ENCODE results near the gene OR8B8.

DNA sequence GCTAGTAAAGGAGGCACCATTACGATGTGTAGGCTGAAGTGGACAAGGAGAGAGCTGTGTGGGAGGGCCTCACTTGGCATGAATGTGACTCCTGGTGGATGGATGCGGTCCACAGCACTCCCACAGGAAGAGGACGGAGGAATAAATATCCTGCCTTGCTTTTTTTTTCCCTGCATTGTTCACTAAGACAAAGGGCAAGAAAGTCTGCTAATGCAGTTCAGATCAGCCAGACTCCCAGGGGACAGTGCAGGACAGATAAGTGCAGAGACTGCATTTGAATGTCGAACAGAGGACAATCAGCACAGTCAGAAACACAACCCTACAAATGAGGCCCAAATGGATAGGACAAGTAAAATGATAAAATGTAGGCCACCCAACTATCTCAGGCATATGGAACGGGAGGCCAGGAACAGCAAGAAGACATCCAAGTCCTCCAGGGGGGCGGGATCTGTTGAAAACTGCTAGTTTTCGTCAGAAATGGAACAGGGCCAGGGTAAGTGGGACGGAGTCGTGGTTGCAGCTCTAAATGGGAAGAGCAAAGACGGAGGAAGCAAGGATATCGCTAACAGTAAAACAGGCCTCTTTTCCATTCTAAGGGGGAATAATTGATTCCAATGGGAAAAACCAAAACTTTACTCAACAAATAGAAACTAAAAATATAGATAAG lies 25.2 kb upstream of the OR8B8 start:
- TF ChIP-seq, protein P1, sequence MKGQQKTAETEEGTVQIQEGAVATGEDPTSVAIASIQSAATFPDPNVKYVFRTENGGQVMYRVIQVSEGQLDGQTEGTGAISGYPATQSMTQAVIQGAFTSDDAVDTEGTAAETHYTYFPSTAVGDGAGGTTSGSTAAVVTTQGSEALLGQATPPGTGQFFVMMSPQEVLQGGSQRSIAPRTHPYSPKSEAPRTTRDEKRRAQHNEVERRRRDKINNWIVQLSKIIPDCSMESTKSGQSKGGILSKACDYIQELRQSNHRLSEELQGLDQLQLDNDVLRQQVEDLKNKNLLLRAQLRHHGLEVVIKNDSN (IDR thresholded peaks at IDR 0.05; ENCODE audit: borderline replicate concordance, low read depth): no peak
- TF ChIP-seq, protein P2, sequence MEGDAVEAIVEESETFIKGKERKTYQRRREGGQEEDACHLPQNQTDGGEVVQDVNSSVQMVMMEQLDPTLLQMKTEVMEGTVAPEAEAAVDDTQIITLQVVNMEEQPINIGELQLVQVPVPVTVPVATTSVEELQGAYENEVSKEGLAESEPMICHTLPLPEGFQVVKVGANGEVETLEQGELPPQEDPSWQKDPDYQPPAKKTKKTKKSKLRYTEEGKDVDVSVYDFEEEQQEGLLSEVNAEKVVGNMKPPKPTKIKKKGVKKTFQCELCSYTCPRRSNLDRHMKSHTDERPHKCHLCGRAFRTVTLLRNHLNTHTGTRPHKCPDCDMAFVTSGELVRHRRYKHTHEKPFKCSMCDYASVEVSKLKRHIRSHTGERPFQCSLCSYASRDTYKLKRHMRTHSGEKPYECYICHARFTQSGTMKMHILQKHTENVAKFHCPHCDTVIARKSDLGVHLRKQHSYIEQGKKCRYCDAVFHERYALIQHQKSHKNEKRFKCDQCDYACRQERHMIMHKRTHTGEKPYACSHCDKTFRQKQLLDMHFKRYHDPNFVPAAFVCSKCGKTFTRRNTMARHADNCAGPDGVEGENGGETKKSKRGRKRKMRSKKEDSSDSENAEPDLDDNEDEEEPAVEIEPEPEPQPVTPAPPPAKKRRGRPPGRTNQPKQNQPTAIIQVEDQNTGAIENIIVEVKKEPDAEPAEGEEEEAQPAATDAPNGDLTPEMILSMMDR (IDR thresholded peaks at IDR 0.05): no peak
- no peak for TF ChIP-seq POLR2AphosphoS5 (IDR thresholded peaks at IDR 0.05; ENCODE audit: low read depth, low read length)
- TF ChIP-seq, protein P3, sequence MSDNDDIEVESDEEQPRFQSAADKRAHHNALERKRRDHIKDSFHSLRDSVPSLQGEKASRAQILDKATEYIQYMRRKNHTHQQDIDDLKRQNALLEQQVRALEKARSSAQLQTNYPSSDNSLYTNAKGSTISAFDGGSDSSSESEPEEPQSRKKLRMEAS (IDR thresholded peaks at IDR 0.05; ENCODE audit: low read depth): no peak
- no peak for TF ChIP-seq EP300 (IDR thresholded peaks at IDR 0.05; ENCODE audit: borderline replicate concordance in 1 of 2, low read depth in 1 of 2, low read length in 1 of 2)
- TF ChIP-seq, protein P4, sequence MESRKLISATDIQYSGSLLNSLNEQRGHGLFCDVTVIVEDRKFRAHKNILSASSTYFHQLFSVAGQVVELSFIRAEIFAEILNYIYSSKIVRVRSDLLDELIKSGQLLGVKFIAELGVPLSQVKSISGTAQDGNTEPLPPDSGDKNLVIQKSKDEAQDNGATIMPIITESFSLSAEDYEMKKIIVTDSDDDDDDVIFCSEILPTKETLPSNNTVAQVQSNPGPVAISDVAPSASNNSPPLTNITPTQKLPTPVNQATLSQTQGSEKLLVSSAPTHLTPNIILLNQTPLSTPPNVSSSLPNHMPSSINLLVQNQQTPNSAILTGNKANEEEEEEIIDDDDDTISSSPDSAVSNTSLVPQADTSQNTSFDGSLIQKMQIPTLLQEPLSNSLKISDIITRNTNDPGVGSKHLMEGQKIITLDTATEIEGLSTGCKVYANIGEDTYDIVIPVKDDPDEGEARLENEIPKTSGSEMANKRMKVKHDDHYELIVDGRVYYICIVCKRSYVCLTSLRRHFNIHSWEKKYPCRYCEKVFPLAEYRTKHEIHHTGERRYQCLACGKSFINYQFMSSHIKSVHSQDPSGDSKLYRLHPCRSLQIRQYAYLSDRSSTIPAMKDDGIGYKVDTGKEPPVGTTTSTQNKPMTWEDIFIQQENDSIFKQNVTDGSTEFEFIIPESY (IDR thresholded peaks at IDR 0.05; ENCODE audit: borderline replicate concordance, low read depth): no peak

All from SK-N-SH (cell line).